Body of pancreas (tissue), 4 donors: ENCODE results near the gene C19orf47.

Experiments
- POLR2A ChIP-seq, 3 donors: fragments of 450-650 bp; IDR thresholded peaks; one replicate each; pipeline ENCODE4 v1.6.1; 2016; ENCODE audit warnings: antibody characterized with exemption in 3 of 3, mild to moderate bottlenecking in 2 of 3
- TF ChIP-seq, protein P1 (sequence below), 7 experiments: fragments of 450-650 bp in 4 of 7; fragments of 200-600 bp in 3 of 7; sonication (generic) in 3 of 7; IDR thresholded peaks; one replicate each; pipeline ENCODE4 v1.5.1; 2016 to 2019; ENCODE audit warnings: antibody characterized with exemption in 7 of 7

DNA sequence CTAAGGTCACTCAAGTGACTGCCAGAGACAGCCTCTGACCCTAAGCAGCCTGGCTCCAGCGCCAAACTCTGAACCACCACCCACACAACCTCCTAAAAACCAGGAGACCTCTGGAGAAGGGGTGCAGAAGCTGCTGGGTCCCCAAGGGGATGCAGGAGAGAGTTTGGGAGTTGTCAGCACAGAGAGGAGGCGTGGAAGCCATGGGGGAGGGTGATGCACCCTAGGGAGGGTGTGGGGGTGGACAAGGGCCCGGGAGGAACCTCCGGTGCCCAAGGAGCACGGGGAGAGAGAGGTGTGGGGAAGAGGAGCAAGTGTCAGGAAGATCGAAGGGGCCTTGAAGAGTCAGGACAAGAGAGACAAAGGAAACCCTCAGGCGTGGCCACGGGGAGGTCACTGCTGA lies 43.9 kb upstream of the C19orf47 start:
- TF ChIP-seq, protein P1, sequence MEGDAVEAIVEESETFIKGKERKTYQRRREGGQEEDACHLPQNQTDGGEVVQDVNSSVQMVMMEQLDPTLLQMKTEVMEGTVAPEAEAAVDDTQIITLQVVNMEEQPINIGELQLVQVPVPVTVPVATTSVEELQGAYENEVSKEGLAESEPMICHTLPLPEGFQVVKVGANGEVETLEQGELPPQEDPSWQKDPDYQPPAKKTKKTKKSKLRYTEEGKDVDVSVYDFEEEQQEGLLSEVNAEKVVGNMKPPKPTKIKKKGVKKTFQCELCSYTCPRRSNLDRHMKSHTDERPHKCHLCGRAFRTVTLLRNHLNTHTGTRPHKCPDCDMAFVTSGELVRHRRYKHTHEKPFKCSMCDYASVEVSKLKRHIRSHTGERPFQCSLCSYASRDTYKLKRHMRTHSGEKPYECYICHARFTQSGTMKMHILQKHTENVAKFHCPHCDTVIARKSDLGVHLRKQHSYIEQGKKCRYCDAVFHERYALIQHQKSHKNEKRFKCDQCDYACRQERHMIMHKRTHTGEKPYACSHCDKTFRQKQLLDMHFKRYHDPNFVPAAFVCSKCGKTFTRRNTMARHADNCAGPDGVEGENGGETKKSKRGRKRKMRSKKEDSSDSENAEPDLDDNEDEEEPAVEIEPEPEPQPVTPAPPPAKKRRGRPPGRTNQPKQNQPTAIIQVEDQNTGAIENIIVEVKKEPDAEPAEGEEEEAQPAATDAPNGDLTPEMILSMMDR (IDR thresholded peaks at IDR 0.05), result no peak
- no peak for TF ChIP-seq POLR2A (IDR thresholded peaks at IDR 0.05)
